Tibial nerve (tissue), 4 donors: ENCODE measurements around the gene ROPN1.
"Not testable (repeated sequence)": the region's sequence is repeated elsewhere in the genome, so short reads cannot be mapped to it uniquely, and the experiment has no call there.

Experiments
- EP300 ChIP-seq, 2 donors: sonication (generic); formaldehyde crosslinking; IDR thresholded peaks; one replicate each; pipeline ENCODE4 v1.6.1; 2017; ENCODE audit warnings: antibody characterized with exemption in 2 of 2, mild to moderate bottlenecking in 1 of 2
- POLR2A ChIP-seq, 2 donors: fragments of 450-650 bp; IDR thresholded peaks; one replicate each; pipeline ENCODE4 v1.6.1; 2017; ENCODE audit warnings: antibody characterized with exemption in 2 of 2, mild to moderate bottlenecking in 2 of 2, moderate library complexity in 2 of 2
- TF ChIP-seq, protein P1 (sequence below), 5 experiments: fragments of 200-600 bp in 3 of 5; fragments of 450-650 bp in 2 of 5; sonication (generic) in 3 of 5; IDR thresholded peaks; one replicate each; pipeline ENCODE4 v1.5.1; 2016 to 2019; ENCODE audit warnings: antibody characterized with exemption in 5 of 5, mild to moderate bottlenecking in 3 of 5, moderate library complexity in 2 of 5

DNA sequence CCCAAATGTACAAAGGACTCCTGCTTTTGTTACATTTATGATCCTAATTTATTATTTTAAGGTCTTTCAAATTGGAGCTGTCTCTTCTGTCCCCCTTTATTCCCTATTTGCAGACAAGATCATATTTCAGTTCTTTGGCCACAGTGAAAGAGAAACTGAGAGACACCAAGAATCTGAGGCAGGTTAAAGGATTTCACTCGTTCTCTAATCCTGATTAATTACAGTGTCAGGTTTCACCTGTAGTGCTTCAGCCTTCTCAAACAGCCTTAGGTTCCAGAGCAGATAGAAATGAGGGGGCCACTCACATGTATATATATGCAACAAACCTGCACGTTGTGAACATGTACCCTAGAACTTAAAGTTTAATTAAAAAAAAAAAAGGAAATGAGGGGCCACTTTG lies 24.7 kb downstream of the ROPN1 start:
- TF ChIP-seq, protein P1, sequence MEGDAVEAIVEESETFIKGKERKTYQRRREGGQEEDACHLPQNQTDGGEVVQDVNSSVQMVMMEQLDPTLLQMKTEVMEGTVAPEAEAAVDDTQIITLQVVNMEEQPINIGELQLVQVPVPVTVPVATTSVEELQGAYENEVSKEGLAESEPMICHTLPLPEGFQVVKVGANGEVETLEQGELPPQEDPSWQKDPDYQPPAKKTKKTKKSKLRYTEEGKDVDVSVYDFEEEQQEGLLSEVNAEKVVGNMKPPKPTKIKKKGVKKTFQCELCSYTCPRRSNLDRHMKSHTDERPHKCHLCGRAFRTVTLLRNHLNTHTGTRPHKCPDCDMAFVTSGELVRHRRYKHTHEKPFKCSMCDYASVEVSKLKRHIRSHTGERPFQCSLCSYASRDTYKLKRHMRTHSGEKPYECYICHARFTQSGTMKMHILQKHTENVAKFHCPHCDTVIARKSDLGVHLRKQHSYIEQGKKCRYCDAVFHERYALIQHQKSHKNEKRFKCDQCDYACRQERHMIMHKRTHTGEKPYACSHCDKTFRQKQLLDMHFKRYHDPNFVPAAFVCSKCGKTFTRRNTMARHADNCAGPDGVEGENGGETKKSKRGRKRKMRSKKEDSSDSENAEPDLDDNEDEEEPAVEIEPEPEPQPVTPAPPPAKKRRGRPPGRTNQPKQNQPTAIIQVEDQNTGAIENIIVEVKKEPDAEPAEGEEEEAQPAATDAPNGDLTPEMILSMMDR (IDR thresholded peaks at IDR 0.05) = not testable (repeated sequence)
- TF ChIP-seq EP300, POLR2A (IDR thresholded peaks at IDR 0.05): not testable (repeated sequence)
